GM23338 (cell line): ENCODE measurements around the gene FCN1. TPM values are rescaled to one million over a fixed set of nuclear protein-coding genes. Genes with fewer than 3 reads are reported as not detected.

Experiments used
- ATAC-seq: fragments of 200-7000 bp; cut with Tn5 transposase; 3 replicates; pipeline ENCODE4 v1.9.1; 2020
- DNase-seq: peaks from one replicate; pipeline ENCODE4 v3.0.0-alpha.2; 2015; ENCODE audit warnings: low spot score
- H2AFZ ChIP-seq: fragments of 200-600 bp; sonication (generic); 2 replicates; pipeline ENCODE4 v1.8.0; 2016; ENCODE audit warnings: antibody characterized with exemption, mild to moderate bottlenecking, moderate library complexity
- H3F3A ChIP-seq: fragments of 200-600 bp; sonication (generic); replicated peaks from 2 replicates; pipeline ENCODE4 v1.8.0; 2017; ENCODE audit warnings: antibody characterized with exemption, mixed run types, low read depth
- H3K27ac ChIP-seq: fragments of 200-600 bp; sonication (generic); 2 replicates; pipeline ENCODE4 v1.6.1; 2016; ENCODE audit warnings: low read depth
- H3K27me3 ChIP-seq: fragments of 200-600 bp; sonication (generic); 2 replicates; pipeline ENCODE4 v1.8.0; 2016; ENCODE audit warnings: mild to moderate bottlenecking, mixed run types, moderate library complexity; ENCODE audit not compliant: insufficient read depth
- H3K36me3 ChIP-seq: fragments of 200-600 bp; sonication (generic); 2 replicates; pipeline ENCODE4 v1.8.0; 2016; ENCODE audit warnings: mild to moderate bottlenecking; ENCODE audit not compliant: insufficient read depth
- H3K4me1 ChIP-seq: fragments of 200-600 bp; sonication (generic); 2 replicates; pipeline ENCODE4 v1.8.0; 2016; ENCODE audit warnings: mild to moderate bottlenecking, moderate library complexity; ENCODE audit not compliant: insufficient read depth
- H3K4me2 ChIP-seq: fragments of 200-600 bp; sonication (generic); 2 replicates; pipeline ENCODE4 v1.7.1; 2017; ENCODE audit warnings: mixed run types
- H3K4me3 ChIP-seq: fragments of 200-600 bp; sonication (generic); 2 replicates; pipeline ENCODE4 v1.6.1; 2016; ENCODE audit warnings: mixed run types
- H3K79me2 ChIP-seq: fragments of 200-600 bp; sonication (generic); replicated peaks from 2 replicates; pipeline ENCODE4 v1.8.0; 2017; ENCODE audit warnings: mild to moderate bottlenecking; ENCODE audit not compliant: insufficient read depth
- H3K9me2 ChIP-seq: fragments of 200-600 bp; sonication (generic); 2 replicates; pipeline ENCODE4 v1.8.0; 2017; ENCODE audit not compliant: insufficient read depth
- H4K20me1 ChIP-seq: fragments of 200-600 bp; sonication (generic); replicated peaks from 2 replicates; pipeline ENCODE4 v1.8.0; 2017; ENCODE audit warnings: mild to moderate bottlenecking; ENCODE audit not compliant: insufficient read depth
- H3K27ac Mint-ChIP-seq: 2 replicates; pipeline ENCODE4 v1.8.0; 2020; ENCODE audit warnings: inconsistent platforms, mild to moderate bottlenecking, moderate library complexity, mixed read lengths
- H3K27me3 Mint-ChIP-seq: 3 replicates; pipeline ENCODE4 v1.8.0; 2022; ENCODE audit warnings: low read depth, mild to moderate bottlenecking, moderate library complexity, mixed read lengths, inconsistent platforms; ENCODE audit not compliant: insufficient read depth, poor library complexity
- H3K36me3 Mint-ChIP-seq: 3 replicates; pipeline ENCODE4 v1.8.0; 2021; ENCODE audit warnings: low read depth, mild to moderate bottlenecking, inconsistent platforms, moderate library complexity, mixed read lengths
- H3K4me1 Mint-ChIP-seq: 3 replicates; pipeline ENCODE4 v1.8.0; 2020; ENCODE audit warnings: mild to moderate bottlenecking, inconsistent platforms, mixed read lengths
- H3K4me3 Mint-ChIP-seq: 3 replicates; pipeline ENCODE4 v1.8.0; 2021; ENCODE audit warnings: moderate library complexity, mild to moderate bottlenecking, inconsistent platforms, mixed read lengths
- H3K9me3 Mint-ChIP-seq: 3 replicates; pipeline ENCODE4 v1.8.0; 2020; ENCODE audit warnings: moderate library complexity, mild to moderate bottlenecking, inconsistent platforms, mixed read lengths
- CREB1 ChIP-seq: fragments of 250-450 bp; sonication (Bioruptor Pico); IDR thresholded peaks from 2 replicates; pipeline ENCODE4 v1.5.0; 2020; ENCODE audit warnings: low read depth, mild to moderate bottlenecking, moderate library complexity
- CTCF ChIP-seq, 2 experiments: fragments of 200-600 bp in 1 of 2; sonication (generic) in 1 of 2; conservative IDR thresholded peaks; 2 replicates each; pipeline versions ENCODE4 v1.5.1 to v1.6.1; 2016 to 2017; ENCODE audit warnings: antibody characterized with exemption in 2 of 2, low read depth in 2 of 2, mild to moderate bottlenecking in 2 of 2, moderate library complexity in 1 of 2
- ETS1 ChIP-seq: IDR thresholded peaks from 2 replicates; pipeline ENCODE4 v1.6.1; 2016; ENCODE audit warnings: antibody characterized with exemption
- EZH2 ChIP-seq: fragments of 200-600 bp; sonication (generic); IDR thresholded peaks from one replicate; pipeline ENCODE4 v1.8.0; 2017; ENCODE audit warnings: antibody characterized with exemption, mild to moderate bottlenecking, low read depth; ENCODE audit not compliant: unreplicated experiment
- EZH2phosphoT487 ChIP-seq: fragments of 200-600 bp; sonication (generic); IDR thresholded peaks from one replicate; pipeline ENCODE4 v1.8.1; 2018; ENCODE audit warnings: antibody characterized with exemption; ENCODE audit not compliant: unreplicated experiment
- JUNB ChIP-seq: IDR thresholded peaks from one replicate; pipeline ENCODE4 v1.6.1; 2016; ENCODE audit warnings: antibody characterized with exemption; ENCODE audit not compliant: unreplicated experiment
- NANOG ChIP-seq: IDR thresholded peaks from 2 replicates; pipeline ENCODE4 v1.6.1; 2016; ENCODE audit warnings: antibody characterized with exemption, borderline replicate concordance
- POLR2AphosphoS5 ChIP-seq: IDR thresholded peaks from 2 replicates; pipeline ENCODE4 v1.6.1; 2016; ENCODE audit warnings: antibody characterized with exemption, low read depth
- REST ChIP-seq: IDR thresholded peaks from one replicate; pipeline ENCODE4 v1.6.1; 2018; ENCODE audit warnings: antibody characterized with exemption; ENCODE audit not compliant: unreplicated experiment
- STAT1 ChIP-seq: IDR thresholded peaks from one replicate; pipeline ENCODE4 v1.6.1; 2016; ENCODE audit warnings: antibody characterized with exemption; ENCODE audit not compliant: unreplicated experiment
- ZNF114 ChIP-seq: fragments of 250-450 bp; sonication (Bioruptor Pico); IDR thresholded peaks from 2 replicates; pipeline ENCODE4 v1.5.0; 2020; ENCODE audit warnings: mild to moderate bottlenecking, moderate library complexity
- ZNF331 ChIP-seq: fragments of 250-450 bp; sonication (Bioruptor Pico); IDR thresholded peaks from 2 replicates; pipeline ENCODE4 v1.5.0; 2020; ENCODE audit warnings: low read depth, mild to moderate bottlenecking, moderate library complexity
- ZNF462 ChIP-seq: fragments of 250-450 bp; sonication (Bioruptor Pico); IDR thresholded peaks from 2 replicates; pipeline ENCODE4 v1.5.0; 2020; ENCODE audit warnings: mild to moderate bottlenecking, moderate library complexity
- polyA plus RNA-seq: library from polyadenylated mRNA; unstranded; fragments of >200 nt; fragmentation: Nextera tagmentation; extraction: Ambion mirVana; gene quantifications from 2 replicates; pipeline ENCODE4 v1.2.1, GENCODE V29; 2016
- total RNA-seq: library from RNA; depleted of rRNA; stranded (reverse); fragments of >200 nt; shearing (Covaris generic); gene quantifications from 2 replicates; pipeline ENCODE4 v1.2.3, GENCODE V29; 2014

The FCN1 gene
- total and polyA plus RNA-seq, 2 experiments from 2014 or later = not detected

- Histone ChIP-seq H3K4me2 (no peak overlapping the region), H3K4me1 (no peaks in the 10 kb centered on the region), H2AFZ (peak overlapping the region; percentile 63; the same call in 1 of the 2 replicates), H3K36me3 (no peaks in the 10 kb centered on the region), H3K27me3 (no peaks in the 10 kb centered on the region), H3K9me2 (no peaks in the 10 kb centered on the region), H3K79me2 (no peaks in the 10 kb centered on the region), H3F3A (no peaks in the 10 kb centered on the region), H3K27ac (no peak overlapping the region), H3K4me3 (no peak overlapping the region), H4K20me1 (no peaks in the 10 kb centered on the region)
- peak; percentile 79 for ATAC-seq
- Mint-ChIP-seq H3K4me1 (peaks cover 8% of the 10 kb centered on the region), H3K27me3 (peaks cover 3% of the 10 kb centered on the region), H3K27ac (no peak overlapping the region), H3K9me3 (no peaks in the 10 kb centered on the region), H3K4me3 (no peak overlapping the region), H3K36me3 (no peaks in the 10 kb centered on the region; the same call in 2 of the 3 replicates)
- DNase-seq = peak; percentile 27
- TF ChIP-seq JUNB (no peak), NANOG (no peak), ZNF331 (CRISPR knock-in tag) (no peak), STAT1 (no peak), REST (no peak), POLR2AphosphoS5 (no peak), CTCF (conservative IDR thresholded peaks at IDR 0.05; ENCODE audit: low read depth in 2 of 2) (no peak), ETS1 (no peak), ZNF114 (CRISPR knock-in tag) (no peak), ZNF462 (CRISPR knock-in tag) (no peak), CREB1 (CRISPR knock-in tag) (no peak), EZH2phosphoT487 (no peak), EZH2 (no peak)
Measured at GRCh38 chr9:134944351-134944802, 26.7 kb upstream of the FCN1 start.
